GM21447 (cell line): ENCODE measurements around the gene GADD45A.
A peak's percentile ranks its signal among the peaks of the same experiment; 100 is the strongest.
"Not testable (repeated sequence)": the region's sequence is repeated elsewhere in the genome, so short reads cannot be mapped to it uniquely, and the experiment has no call there.

Experiments
- ATAC-seq: cut with Tn5 transposase; IDR thresholded peaks from one replicate; pipeline ENCODE4 v1.9.1; 2021; ENCODE audit not compliant: unreplicated experiment

GADD45A gene

DNA sequence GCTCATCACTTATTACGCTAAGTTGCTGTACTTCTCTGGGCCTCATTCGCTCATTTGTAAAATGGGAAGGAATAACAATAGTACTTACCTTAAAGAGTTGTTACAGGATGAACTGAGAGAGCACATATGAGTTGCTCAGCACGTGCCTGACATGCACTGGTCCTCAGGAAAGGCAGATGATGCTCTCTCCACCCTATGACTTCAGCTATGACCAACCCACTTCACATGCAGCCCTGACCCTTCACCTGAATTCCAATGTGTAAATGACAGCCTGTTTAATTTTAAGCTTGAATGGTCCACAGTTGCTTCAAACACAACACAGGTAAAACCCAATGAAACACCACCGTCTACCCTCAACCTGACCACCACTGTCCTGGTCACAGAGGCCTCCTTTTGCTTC is 32.9 kb downstream of the GADD45A start:
- no peak for ATAC-seq

DNA sequence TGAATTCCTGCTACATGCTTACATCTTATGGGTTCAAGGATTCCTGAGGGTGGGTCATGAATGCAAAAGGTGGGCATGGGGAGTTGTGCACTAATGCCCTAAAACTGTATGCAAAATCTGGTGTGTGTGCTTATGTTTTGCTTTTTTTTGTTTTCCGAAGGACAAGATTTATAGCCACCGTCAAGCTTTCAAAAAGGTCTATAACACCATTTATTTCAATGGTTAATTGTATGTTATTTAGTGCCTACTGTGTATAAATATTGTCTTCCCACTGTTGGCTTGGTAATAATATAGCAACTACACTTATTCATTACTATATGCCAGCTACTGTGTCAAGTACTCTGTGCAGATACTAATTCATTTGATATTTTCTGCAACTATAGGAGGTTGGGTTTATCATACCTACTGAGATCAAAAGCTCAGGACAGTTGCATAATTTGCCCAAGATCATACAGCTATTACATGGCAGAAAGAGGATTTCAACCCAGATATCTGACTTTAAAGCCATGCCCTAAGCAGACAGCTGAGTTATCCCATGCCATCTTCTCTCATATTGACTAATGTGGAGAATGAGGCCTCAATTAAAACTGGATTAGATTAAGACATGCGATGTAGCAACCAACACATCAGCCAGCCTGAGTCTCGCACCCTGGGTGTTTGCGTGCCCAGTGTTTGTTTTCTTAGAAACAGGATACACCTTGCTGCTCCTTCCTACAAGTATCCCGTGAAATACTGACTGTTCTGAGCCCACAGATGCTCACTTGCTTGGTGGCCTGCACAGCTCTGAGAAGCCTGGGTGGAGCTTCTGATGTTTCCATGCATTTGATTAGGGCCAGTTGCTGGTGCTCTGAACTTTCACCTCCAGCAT is 34.6 kb downstream of the GADD45A start:
- no peak for ATAC-seq

- ATAC-seq: no peak
Measured at GRCh38 chr1:67721112-67721511, 36.1 kb downstream of the GADD45A start.

DNA sequence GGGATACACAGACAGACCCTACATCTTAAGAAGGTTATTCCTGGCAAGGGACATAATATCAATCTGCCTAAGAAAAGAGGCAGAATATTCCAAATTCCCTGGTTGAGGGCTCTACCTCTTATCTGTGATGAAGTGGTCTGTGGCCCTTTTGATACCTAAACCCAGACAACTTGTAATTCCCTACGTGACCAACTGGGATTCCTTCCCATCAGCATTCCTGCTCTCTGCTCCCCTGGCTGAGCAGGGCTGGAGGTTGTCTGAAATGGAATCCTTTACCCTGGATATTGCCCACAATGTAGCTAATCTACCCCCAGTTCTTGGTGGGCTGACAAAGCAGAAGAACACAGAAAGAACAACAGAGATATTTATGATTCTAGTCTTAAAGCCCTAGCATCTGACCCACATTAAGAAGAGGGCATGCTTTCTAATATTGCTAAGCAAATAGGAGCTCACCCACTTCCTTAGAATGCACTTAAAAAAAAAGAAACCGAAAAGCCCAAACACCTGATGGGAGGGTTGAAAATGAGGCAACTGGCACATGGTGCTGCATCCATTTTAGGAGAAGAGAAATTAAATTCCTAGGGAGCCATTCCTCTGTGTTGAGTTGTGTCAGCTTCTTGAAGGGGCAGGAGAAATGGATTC is 36.8 kb downstream of the GADD45A start:
- peak; percentile 43 for ATAC-seq

DNA sequence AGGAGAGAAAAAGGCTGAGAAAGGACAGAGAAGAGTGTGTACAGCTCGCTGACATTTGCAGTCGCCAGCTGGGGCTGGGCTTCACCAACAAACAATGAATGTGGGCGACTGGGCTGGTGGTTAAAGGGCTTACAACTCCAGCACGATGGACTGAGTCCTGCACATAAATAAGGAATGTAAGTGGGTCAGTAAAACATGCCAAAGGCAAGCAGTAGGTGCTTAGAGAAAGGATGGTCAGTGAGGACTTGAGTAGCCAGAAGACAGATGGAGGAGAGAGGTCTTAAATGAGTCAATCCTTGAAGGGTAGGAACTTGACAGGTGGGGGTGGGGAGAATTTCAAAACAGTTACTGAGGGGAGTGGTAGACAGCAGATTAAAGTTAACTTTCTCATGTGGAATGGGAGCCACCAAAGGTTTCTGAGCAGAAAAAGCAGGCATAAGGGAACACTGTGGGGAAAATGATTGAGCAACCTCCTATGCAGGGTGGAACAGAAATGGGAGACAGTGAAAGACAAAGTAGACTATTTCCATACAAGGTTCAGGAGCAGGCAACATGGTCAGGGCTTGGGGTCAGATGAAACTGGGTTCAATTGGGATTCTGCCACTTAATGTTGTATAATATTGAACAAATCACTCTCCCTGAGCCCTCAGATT is 37.4 kb downstream of the GADD45A start:
- no peak for ATAC-seq

- ATAC-seq: no peak
Measured at GRCh38 chr1:67723126-67723525, 38.1 kb downstream of the GADD45A start.

GRCh38 chr1:67723620-67724019 is 38.6 kb downstream of the GADD45A start:
- ATAC-seq: peak; percentile 50

GRCh38 chr1:67724928-67725560 is 40.0 kb downstream of the GADD45A start:
- ATAC-seq: no peak

DNA sequence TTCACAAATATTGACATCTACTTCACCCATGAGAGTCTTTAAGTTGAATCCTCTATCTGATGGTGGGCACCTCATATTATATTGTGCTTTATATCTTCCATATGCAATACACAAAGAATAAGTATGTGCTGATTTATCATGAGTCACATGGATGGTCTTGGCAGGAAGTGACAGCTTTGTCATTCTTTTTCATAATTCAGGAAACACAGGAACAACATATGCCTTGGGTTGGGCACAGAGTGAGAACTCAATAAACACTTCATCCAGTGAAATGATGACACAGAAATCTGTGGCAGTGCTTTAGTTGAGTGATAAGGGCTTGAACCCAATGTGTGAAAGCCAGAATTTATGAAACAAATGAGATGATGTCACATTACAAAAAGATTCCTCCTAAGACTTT is 41.2 kb downstream of the GADD45A start:
- no peak for ATAC-seq

GRCh38 chr1:67729872-67730271 is 44.9 kb downstream of the GADD45A start:
- no peak for ATAC-seq

DNA sequence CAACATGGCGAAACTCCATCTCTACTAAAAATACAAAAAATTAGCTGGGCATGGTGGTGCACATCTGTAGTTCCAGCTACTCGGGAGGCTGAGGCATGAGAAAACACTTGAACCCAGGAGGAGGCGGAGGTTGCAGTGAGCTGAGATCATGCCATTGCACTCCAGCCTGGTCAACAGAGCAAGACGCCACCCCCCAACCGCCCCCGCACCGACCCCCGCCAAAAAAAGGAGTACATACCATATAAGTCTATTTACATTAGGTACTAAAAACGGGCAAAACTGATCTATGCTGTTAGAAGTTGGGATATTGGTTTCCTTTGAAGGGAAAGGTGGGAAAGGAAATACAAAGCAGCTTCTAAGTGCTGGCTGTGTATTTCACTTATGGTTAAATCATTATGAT is 45.3 kb downstream of the GADD45A start:
- ATAC-seq: not testable (repeated sequence)

DNA sequence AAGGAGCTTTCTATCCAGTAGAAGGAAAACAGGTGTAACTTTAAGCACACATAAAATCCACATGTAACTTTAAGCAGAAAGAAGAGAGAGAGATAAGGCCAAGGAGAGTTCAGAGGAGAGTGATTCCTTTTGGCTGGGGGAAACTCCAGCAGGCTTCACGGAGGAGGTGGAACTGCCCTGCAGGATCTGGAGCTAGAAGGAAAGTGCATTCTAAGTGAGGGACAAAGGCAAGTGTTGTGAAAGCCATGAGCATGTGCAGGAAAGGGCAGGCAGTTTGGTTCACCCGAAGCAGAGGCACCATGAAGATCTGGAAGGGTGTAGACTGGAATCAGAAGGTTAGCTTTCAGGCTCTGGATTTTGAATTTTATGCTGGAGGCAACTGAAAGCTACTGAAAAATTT is 46.3 kb downstream of the GADD45A start:
- ATAC-seq: no peak

GRCh38 chr1:67732750-67733151 is 47.8 kb downstream of the GADD45A start:
- ATAC-seq: peak; percentile 43

- ATAC-seq: no peak
Measured at GRCh38 chr1:67733681-67734322, 48.8 kb downstream of the GADD45A start.

GRCh38 chr1:67734323-67734690 is 49.3 kb downstream of the GADD45A start:
- no peak for ATAC-seq

DNA sequence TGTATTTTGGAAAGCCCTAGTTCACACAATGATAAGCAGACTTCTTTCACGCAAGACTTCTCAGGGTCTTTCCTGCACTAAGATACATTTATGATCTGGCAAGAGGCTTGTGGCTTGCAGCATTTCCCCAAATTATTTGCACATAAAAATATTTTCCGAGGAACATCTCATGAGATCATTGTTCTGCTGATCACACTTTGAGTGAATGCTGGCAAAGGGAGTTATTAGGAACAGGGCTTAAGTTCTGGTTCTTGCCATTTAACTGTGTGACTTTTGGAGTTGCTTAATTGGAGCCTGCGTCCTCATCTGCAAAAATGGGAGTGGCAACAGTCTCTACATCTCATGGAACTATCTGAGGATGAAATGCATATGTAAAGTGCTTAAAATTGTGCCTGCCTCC is 50.2 kb downstream of the GADD45A start:
- ATAC-seq: no peak

DNA sequence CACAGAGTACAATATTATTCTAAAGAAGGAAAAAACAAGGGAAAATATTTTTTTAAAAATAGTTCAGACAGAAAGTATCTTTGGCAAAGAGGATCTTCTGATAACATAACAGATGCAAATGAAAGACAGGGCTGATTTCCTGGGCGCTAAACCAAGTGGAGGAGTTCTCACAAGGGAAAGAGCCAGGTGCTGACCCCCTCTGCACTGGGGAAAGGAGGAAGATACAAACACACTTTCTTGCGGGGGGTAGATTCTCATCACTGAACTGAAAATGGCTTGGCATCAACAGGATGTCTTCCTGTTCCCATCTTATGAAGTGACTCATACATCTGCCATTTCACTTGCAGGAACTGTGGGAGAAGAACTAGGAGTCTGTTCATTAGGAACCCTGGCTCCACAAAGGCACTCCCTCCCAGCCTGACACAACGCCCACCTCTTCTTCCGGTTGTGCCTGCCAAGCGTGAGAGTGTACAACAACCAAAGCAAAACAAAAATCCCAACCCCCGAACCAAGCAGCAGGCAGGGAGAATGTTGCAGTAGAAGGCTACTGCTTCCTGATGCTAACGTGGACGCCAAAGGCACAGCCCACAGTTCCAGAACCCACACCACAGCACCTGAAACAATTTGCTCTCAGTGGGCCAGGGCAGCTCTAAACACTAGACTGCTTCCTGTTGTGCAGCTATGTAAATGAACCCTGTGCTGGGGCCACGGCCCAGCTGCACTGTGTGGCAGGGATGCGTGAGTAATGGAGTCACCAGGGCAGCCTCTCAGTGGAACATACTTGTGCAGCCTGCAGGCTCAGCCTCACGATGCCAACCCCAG is 51.0 kb downstream of the GADD45A start:
- ATAC-seq: peak; percentile 92

DNA sequence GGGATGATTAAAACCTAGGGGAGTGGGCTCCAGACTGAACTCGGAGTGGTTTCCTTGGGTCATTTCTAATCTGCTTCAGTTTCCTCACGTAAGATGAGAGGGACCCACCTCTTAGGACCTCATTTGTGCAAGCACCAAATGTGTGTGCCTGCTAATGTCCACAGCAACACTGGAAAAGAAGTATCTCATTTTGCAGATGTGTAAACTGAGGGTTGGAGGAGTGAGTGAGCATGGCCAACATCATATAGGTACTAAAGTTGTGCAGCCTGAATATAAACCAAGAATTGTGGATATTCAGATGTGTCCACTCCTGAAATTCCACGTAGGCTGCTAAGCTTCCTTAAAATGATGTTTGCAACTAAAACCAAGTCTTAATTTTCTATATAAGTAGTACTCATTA is 51.7 kb downstream of the GADD45A start:
- no peak for ATAC-seq

DNA sequence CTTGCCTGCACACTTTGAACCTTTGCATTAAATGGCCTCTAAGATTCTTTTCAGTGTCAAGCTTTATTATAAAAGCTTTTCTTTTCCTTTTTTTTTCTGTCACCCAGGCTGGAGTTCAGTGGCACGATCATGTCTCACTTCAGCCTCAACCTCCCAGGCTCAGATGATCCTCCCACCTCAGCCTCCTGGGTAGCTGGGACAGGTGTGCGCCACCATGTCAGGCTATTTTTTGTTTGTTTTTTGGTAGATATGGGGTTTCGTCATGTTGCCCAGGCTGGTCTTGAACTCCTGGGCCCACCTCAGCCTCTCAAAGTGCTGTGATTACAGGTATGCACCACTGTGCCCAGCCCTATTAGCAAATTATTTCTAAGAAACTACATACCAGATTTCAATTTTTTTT is 52.9 kb downstream of the GADD45A start:
- ATAC-seq: no peak
